Psoas muscle (tissue), 8 donors: Measurements from ENCODE around the gene CIROP. TPM values are rescaled to one million over a fixed set of nuclear protein-coding genes. Genes with fewer than 3 reads are reported as not detected.

Source experiments
- ATAC-seq, 4 donors: fragments of 200-7000 bp; cut with Tn5 transposase; one replicate each; pipeline ENCODE4 v1.9.1; 2020; ENCODE audit warnings: moderate library complexity in 3 of 4, mild to moderate bottlenecking in 2 of 4
- DNase-seq, 2 donors: peaks; one replicate each; pipeline ENCODE4 v3.0.0-alpha.2; 2020
- H3K27ac ChIP-seq: fragments of 200-600 bp; one replicate; pipeline ENCODE4 v1.8.0; 2022
- H3K27me3 ChIP-seq, 3 donors: fragments of 200-600 bp in 1 of 3; one replicate each; pipeline versions ENCODE4 v1.6.1 to v1.8.0; 2013 to 2022; ENCODE audit warnings: low read length in 2 of 3, mild to moderate bottlenecking in 2 of 3, moderate library complexity in 1 of 3; ENCODE audit not compliant: insufficient read depth in 3 of 3
- H3K36me3 ChIP-seq, 2 donors: fragments of 200-600 bp in 1 of 2; one replicate each; pipeline versions ENCODE4 v1.6.1 to v1.8.0; 2013 to 2022; ENCODE audit warnings: low read depth in 1 of 2, mild to moderate bottlenecking in 1 of 2, moderate library complexity in 1 of 2; ENCODE audit not compliant: insufficient read depth in 1 of 2
- H3K4me1 ChIP-seq: fragments of 200-600 bp; one replicate; pipeline ENCODE4 v1.8.0; 2022
- H3K4me3 ChIP-seq: fragments of 200-600 bp; one replicate; pipeline ENCODE4 v1.8.0; 2022; ENCODE audit warnings: mild to moderate bottlenecking
- H3K9me3 ChIP-seq: fragments of 200-600 bp; one replicate; pipeline ENCODE4 v1.8.0; 2022
- whole genome bisulfite sequencing, 3 donors: extraction: QIAGEN DNeasy Blood & Tissue Kit; methylation state at CpG; one replicate each; pipeline versions ENCODE4 v1.1.6 to v1.1.7; 2013; 5-methylcytosine and 5-hydroxymethylcytosine counted together
- intact Hi-C, 2 donors: fragments of 100-400 bp; cut with DNase I; formaldehyde crosslinking; loops; one replicate each; pipeline versions ENCODE4 v1.11.0 to v1.14.2; 2022
- polyA plus RNA-seq, 3 donors: library from polyadenylated mRNA; stranded (reverse); fragments of 200-250 nt; gene quantifications; one replicate each; pipeline ENCODE4 v1.2.3, GENCODE V29; 2013
- total RNA-seq, 4 donors: library from RNA; stranded (reverse); fragmentation: NEBNext Ultra II Directional in 2 of 4; extraction: Animal tissue kit (Norgen Biotek cat#: 25700) in 2 of 4; gene quantifications; one replicate each; pipeline versions ENCODE4 v1.2.1 to v1.2.4, GENCODE V29; 2021 to 2023
- TF ChIP-seq, protein P1 (sequence below): fragments of 200-600 bp; IDR thresholded peaks from one replicate; pipeline ENCODE4 v1.8.0; 2022; ENCODE audit warnings: antibody characterized with exemption
- donor health status: healthy with polysubstance abuse.
- donor health status: DM: no; HTN: no; CAD: no; lungs with moderate emphysema.
- donor health status: Bipolar disorder and iron deficiency.
- donor health status: healthy.
- donor health status: DM: yes; HTN: yes; CAD: no.
- donor health status: DM: no; HTN: no; CAD: no.
- donor health status: DM: no; HTN: no; CAD: no.
- donor health status: DM: yes; HTN: yes; CAD: no.

Gene CIROP
- total and polyA plus RNA-seq, 7 donors: 0.03 TPM; not detected in 6

GRCh38 chr14:23125011-23125410 lies 20.2 kb upstream of the CIROP start:
- TF ChIP-seq, protein P1, sequence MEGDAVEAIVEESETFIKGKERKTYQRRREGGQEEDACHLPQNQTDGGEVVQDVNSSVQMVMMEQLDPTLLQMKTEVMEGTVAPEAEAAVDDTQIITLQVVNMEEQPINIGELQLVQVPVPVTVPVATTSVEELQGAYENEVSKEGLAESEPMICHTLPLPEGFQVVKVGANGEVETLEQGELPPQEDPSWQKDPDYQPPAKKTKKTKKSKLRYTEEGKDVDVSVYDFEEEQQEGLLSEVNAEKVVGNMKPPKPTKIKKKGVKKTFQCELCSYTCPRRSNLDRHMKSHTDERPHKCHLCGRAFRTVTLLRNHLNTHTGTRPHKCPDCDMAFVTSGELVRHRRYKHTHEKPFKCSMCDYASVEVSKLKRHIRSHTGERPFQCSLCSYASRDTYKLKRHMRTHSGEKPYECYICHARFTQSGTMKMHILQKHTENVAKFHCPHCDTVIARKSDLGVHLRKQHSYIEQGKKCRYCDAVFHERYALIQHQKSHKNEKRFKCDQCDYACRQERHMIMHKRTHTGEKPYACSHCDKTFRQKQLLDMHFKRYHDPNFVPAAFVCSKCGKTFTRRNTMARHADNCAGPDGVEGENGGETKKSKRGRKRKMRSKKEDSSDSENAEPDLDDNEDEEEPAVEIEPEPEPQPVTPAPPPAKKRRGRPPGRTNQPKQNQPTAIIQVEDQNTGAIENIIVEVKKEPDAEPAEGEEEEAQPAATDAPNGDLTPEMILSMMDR: no peak
- intact Hi-C loops: loop anchor here in 1 of 2 donors (10.0 kb wide), 1 partner anchor 170 kb away; no protein-coding TSS in a partner anchor
- DNase-seq (no peak), ATAC-seq (no peak)
- Histone ChIP-seq H3K4me1 (peaks cover 33% of the 10 kb centered on the region), H3K36me3 (peaks cover 0 to 36% of the 10 kb centered on the region in 2 donors), H3K4me3 (no peak overlapping the region), H3K9me3 (no peaks in the 10 kb centered on the region), H3K27ac (no peak overlapping the region), H3K27me3 (no peaks in the 10 kb centered on the region)
- WGBS, 3 donors: 56 to 65% (median 63%) methylated on average over 3 of the region's 3 CpGs

GRCh38 chr14:23124337-23124954 lies 19.7 kb upstream of the CIROP start:
- Histone ChIP-seq H3K9me3 (no peaks in the 10 kb centered on the region), H3K4me3 (no peak overlapping the region), H3K36me3 (peaks cover 0 to 30% of the 10 kb centered on the region in 2 donors), H3K4me1 (peaks cover 33% of the 10 kb centered on the region), H3K27me3 (no peaks in the 10 kb centered on the region), H3K27ac (no peak overlapping the region)
- WGBS, 3 donors: 86 to 89% (median 87%) methylated on average over 13 of the region's 13 CpGs
- TF ChIP-seq, protein P1: no peak
- no peak for ATAC-seq
- intact Hi-C loops: loop anchor here in 1 of 2 donors (10.0 kb wide), 1 partner anchor 170 kb away; no protein-coding TSS in a partner anchor
- no peak for DNase-seq

DNA sequence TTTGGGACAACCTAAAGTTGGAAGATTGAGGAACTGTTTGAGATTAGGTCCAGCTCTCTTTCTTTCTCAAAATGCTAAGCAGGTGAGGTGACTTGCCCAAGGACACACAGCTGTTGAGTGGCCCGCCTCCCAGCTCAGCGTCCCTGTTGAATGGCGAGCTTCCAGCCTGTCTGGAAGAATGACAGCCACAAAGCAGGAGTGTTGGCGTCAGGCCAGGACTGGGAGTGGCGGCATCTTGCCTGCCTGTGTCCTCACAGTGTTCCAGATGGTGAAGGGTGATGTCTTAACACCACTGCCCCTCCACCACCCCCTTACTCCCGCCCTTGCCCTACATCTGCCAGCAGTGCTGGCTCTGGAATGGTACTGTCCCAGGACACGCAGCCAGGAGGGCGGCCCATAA lies 18.6 kb upstream of the CIROP start:
- DNase-seq (peak; percentile 81 to 94), ATAC-seq (peak; percentile 30 to 86 (median 82))
- intact Hi-C loops: loop anchor here in 1 of 2 donors (10.0 kb wide), 1 partner anchor 171 kb away; no protein-coding TSS in a partner anchor
- Histone ChIP-seq H3K27ac (peak overlapping the region; percentile 23), H3K4me3 (no peak overlapping the region), H3K27me3 (no peaks in the 10 kb centered on the region), H3K4me1 (peaks cover 33% of the 10 kb centered on the region), H3K36me3 (peaks cover 0 to 20% of the 10 kb centered on the region in 2 donors), H3K9me3 (no peaks in the 10 kb centered on the region)
- TF ChIP-seq, protein P1: no peak
- WGBS, 3 donors: 17 to 24% (median 18%) methylated on average over 8 of the region's 8 CpGs

DNA sequence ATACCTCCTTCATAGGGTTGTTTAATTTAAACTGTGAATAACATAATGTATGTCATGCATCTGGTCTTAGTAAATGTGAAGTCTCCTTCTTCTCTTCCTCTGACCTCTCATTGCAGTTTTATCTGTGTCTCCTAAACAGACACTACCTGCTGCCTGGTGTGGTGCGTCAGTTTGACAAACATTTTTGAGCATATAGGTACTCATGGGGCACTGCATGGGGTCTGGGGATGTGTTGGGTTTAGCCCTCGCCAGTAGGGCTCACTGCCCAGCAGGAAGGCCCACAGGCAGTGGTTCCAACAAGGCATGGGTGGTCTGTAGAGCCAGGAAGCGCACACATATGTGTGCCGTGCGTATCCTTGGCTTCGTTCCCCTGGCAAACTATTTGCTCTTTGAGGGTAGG lies 17.3 kb upstream of the CIROP start:
- TF ChIP-seq, protein P1: no peak
- no peaks in the 10 kb centered on the region for H3K9me3 ChIP-seq
- H3K4me1 ChIP-seq: peaks cover 33% of the 10 kb centered on the region
- ATAC-seq: no peak
- 80 to 93% (median 84%) methylated on average over 6 of the region's 6 CpGs for WGBS, 3 donors
- H3K27me3 ChIP-seq: no peaks in the 10 kb centered on the region
- intact Hi-C loops: loop anchor here in 1 of 2 donors (10.0 kb wide), 1 partner anchor 173 kb away; no protein-coding TSS in a partner anchor
- peak overlapping the region; percentile 25 for H3K27ac ChIP-seq
- H3K4me3 ChIP-seq: no peak overlapping the region
- peak in 1 of 2 donors; percentile 32 for DNase-seq
- peaks cover 0 to 7% of the 10 kb centered on the region in 2 donors for H3K36me3 ChIP-seq
